Measurements from ENCODE around the gene LAT. TPM values are rescaled to one million over a fixed set of nuclear protein-coding genes. Genes with fewer than 3 reads are reported as not detected.
"Not testable (repeated sequence)": the region's sequence is repeated elsewhere in the genome, so short reads cannot be mapped to it uniquely, and the experiment has no call there.

LAT gene
- total RNA-seq, 6 donors from 2014 or later = 3.5 to 70.2 (median 17.5) TPM

- Histone ChIP-seq H3K27ac (no peak overlapping the region), H3K27me3 (no peaks in the 10 kb centered on the region), H3K9me3 (peaks cover 0 to 4% (median 1%) of the 10 kb centered on the region in 4 donors), H3K36me3 (peaks cover 5 to 51% (median 41%) of the 10 kb centered on the region in 4 donors), H3K4me3 (no peak overlapping the region), H3K4me1 (peaks cover 13 to 38% (median 22%) of the 10 kb centered on the region in 4 donors)
- no peak for TF ChIP-seq POLR2A (IDR thresholded peaks at IDR 0.05)
- peak in 3 of 6 experiments; percentile 8 to 33 (median 19) for TF ChIP-seq CTCF (IDR thresholded peaks at IDR 0.05)
- WGBS, 2 donors = 69 to 77% methylated on average over 11 of the region's 11 CpGs
- no peak for ATAC-seq (ENCODE audit: low FRiP score in 2 of 2)
- no peak for DNase-seq
These were observed 6.9 kb upstream of the LAT start for GRCh38 chr16:28977703-28978662.

- 85 to 88% methylated on average over 7 of the region's 7 CpGs for WGBS, 2 donors
- ATAC-seq (ENCODE audit: low FRiP score in 2 of 2) = not testable (repeated sequence)
- H3K36me3 ChIP-seq = peaks cover 5 to 75% (median 58%) of the 10 kb centered on the region in 4 donors
These were observed 4.5 kb upstream of the LAT start for GRCh38 chr16:28980330-28980729.

GRCh38 chr16:28980929-28981328, 3.9 kb upstream of the LAT start:
- no peak for TF ChIP-seq EP300 (IDR thresholded peaks at IDR 0.05)
- TF ChIP-seq CTCF (IDR thresholded peaks at IDR 0.05) = no peak
- no peak for TF ChIP-seq POLR2A (IDR thresholded peaks at IDR 0.05)
- no peak for TF ChIP-seq POLR2AphosphoS5 (IDR thresholded peaks at IDR 0.05)

More at GRCh38 chr16:28980330-28980729, 4.5 kb upstream of the LAT start:
- peaks cover 11 to 36% (median 17%) of the 10 kb centered on the region in 4 donors for H3K4me1 ChIP-seq
- not testable (repeated sequence) for H3K27me3 ChIP-seq, DNase-seq, H3K9me3 ChIP-seq, H3K4me3 ChIP-seq, H3K27ac ChIP-seq

GRCh38 chr16:28981517-28981916, 3.3 kb upstream of the LAT start:
- H3K9me3 ChIP-seq = peaks cover 0 to 4% (median 1%) of the 10 kb centered on the region in 4 donors
- peaks cover 5 to 83% (median 68%) of the 10 kb centered on the region in 4 donors for H3K36me3 ChIP-seq
- TF ChIP-seq CTCF (IDR thresholded peaks at IDR 0.05) (peak; percentile 13 to 45 (median 26)), EP300 (IDR thresholded peaks at IDR 0.05) (no peak), POLR2A (IDR thresholded peaks at IDR 0.05) (no peak), POLR2AphosphoS5 (IDR thresholded peaks at IDR 0.05) (no peak)
- no peak overlapping the region for H3K27ac ChIP-seq
- no peak for ATAC-seq (ENCODE audit: low FRiP score in 2 of 2)
- H3K4me1 ChIP-seq = peaks cover 3 to 25% (median 8%) of the 10 kb centered on the region in 4 donors
- 83 to 91% methylated on average over 9 to 11 of the region's 12 CpGs for WGBS, 2 donors
- no peak overlapping the region for H3K4me3 ChIP-seq
- DNase-seq = no peak
- H3K27me3 ChIP-seq = no peaks in the 10 kb centered on the region

More at GRCh38 chr16:28980929-28981328, 3.9 kb upstream of the LAT start:
- Histone ChIP-seq H3K27me3 (no peaks in the 10 kb centered on the region), H3K36me3 (peaks cover 5 to 78% (median 63%) of the 10 kb centered on the region in 4 donors), H3K4me3 (no peak overlapping the region), H3K9me3 (peaks cover 0 to 4% (median 1%) of the 10 kb centered on the region in 4 donors), H3K4me1 (peaks cover 5 to 30% (median 11%) of the 10 kb centered on the region in 4 donors), H3K27ac (no peak overlapping the region)
- no peak for DNase-seq
- no peak for ATAC-seq (ENCODE audit: low FRiP score in 2 of 2)
- WGBS, 2 donors = 91 to 97% methylated on average over 7 of the region's 7 CpGs

- Histone ChIP-seq H3K27ac (no peak overlapping the region), H3K9me3 (peaks cover 0 to 11% (median 1%) of the 10 kb centered on the region in 4 donors), H3K4me3 (no peak overlapping the region), H3K27me3 (no peaks in the 10 kb centered on the region), H3K4me1 (peaks cover 3 to 16% (median 8%) of the 10 kb centered on the region in 4 donors), H3K36me3 (peaks cover 5 to 92% (median 72%) of the 10 kb centered on the region in 4 donors)
- TF ChIP-seq POLR2AphosphoS5 (IDR thresholded peaks at IDR 0.05) = no peak
- TF ChIP-seq CTCF (IDR thresholded peaks at IDR 0.05) = no peak
- no peak for TF ChIP-seq EP300 (IDR thresholded peaks at IDR 0.05)
- TF ChIP-seq POLR2A (IDR thresholded peaks at IDR 0.05) = no peak
- no peak for DNase-seq
- 100% methylated on average over 6 to 10 of the region's 10 CpGs for WGBS, 2 donors
- ATAC-seq (ENCODE audit: low FRiP score in 2 of 2) = no peak
These were observed 2.4 kb upstream of the LAT start for GRCh38 chr16:28982418-28982817.
